Ishikawa (cell line): ENCODE results near the gene LYST.

Experiments used
- CEBPB ChIP-seq: IDR thresholded peaks from 2 replicates; pipeline ENCODE4 v1.6.1; 2012
- CREB1 ChIP-seq: IDR thresholded peaks from 2 replicates; pipeline ENCODE4 v1.6.1; 2012; ENCODE audit warnings: low read depth
- EGR1 ChIP-seq: IDR thresholded peaks from 2 replicates; pipeline ENCODE4 v1.6.1; 2012
- EP300 ChIP-seq: IDR thresholded peaks from 2 replicates; pipeline ENCODE4 v1.6.1; 2012; ENCODE audit warnings: borderline replicate concordance
- FOXM1 ChIP-seq: IDR thresholded peaks from 2 replicates; pipeline ENCODE4 v1.6.1; 2012; ENCODE audit warnings: low read depth, borderline replicate concordance
- MAX ChIP-seq: IDR thresholded peaks from 2 replicates; pipeline ENCODE4 v1.6.1; 2012
- REST ChIP-seq: IDR thresholded peaks from 2 replicates; pipeline ENCODE4 v1.6.1; 2012; ENCODE audit warnings: low read depth, mild to moderate bottlenecking
- TAF1 ChIP-seq: IDR thresholded peaks from 2 replicates; pipeline ENCODE4 v1.6.1; 2012; ENCODE audit warnings: low read depth, mild to moderate bottlenecking
- TCF12 ChIP-seq: IDR thresholded peaks from 2 replicates; pipeline ENCODE4 v1.6.1; 2012; ENCODE audit warnings: low read depth
- TEAD4 ChIP-seq: IDR thresholded peaks from 2 replicates; pipeline ENCODE4 v1.6.1; 2012
- YY1 ChIP-seq: IDR thresholded peaks from 2 replicates; pipeline ENCODE4 v1.6.1; 2012; ENCODE audit warnings: low read depth
- ZBTB7A ChIP-seq: IDR thresholded peaks from 2 replicates; pipeline ENCODE4 v1.6.1; 2012; ENCODE audit warnings: low read depth

- TF ChIP-seq TAF1 (no peak), TCF12 (no peak), CREB1 (no peak), MAX (no peak), EP300 (no peak), REST (no peak), FOXM1 (no peak), TEAD4 (no peak), YY1 (no peak), CEBPB (no peak), ZBTB7A (no peak), EGR1 (no peak)
These were observed 60.6 kb downstream of the LYST start for GRCh38 chr1:235806123-235806522.
